Right cardiac atrium (tissue), 5 donors: ENCODE measurements around the gene CTSD. TPM values are rescaled to one million over a fixed set of nuclear protein-coding genes. Genes with fewer than 3 reads are reported as not detected.

Source experiments
- ATAC-seq, 2 donors: fragments of 200-7000 bp; cut with Tn5 transposase; one replicate each; pipeline versions ENCODE4 v1.8.0 to v1.9.1; 2020; ENCODE audit warnings: moderate library complexity in 2 of 2, mild to moderate bottlenecking in 1 of 2
- DNase-seq, 3 donors: peaks; one replicate each; pipeline ENCODE4 v3.0.0-alpha.2; 2020
- H3K27ac ChIP-seq: one replicate; pipeline ENCODE4 v1.5.1; 2013; ENCODE audit warnings: mild to moderate bottlenecking, low read length, control low read depth, moderate library complexity
- H3K27me3 ChIP-seq: one replicate; pipeline ENCODE4 v1.6.1; 2013; ENCODE audit not compliant: control insufficient read depth, insufficient read depth
- H3K4me1 ChIP-seq: one replicate; pipeline ENCODE4 v1.6.1; 2013; ENCODE audit warnings: low read length; ENCODE audit not compliant: control insufficient read depth, insufficient read depth
- H3K4me3 ChIP-seq: one replicate; pipeline ENCODE4 v1.5.1; 2013; ENCODE audit warnings: low read length, control low read depth
- H3K9me3 ChIP-seq: one replicate; pipeline ENCODE4 v1.6.1; 2013; ENCODE audit warnings: low read length; ENCODE audit not compliant: control insufficient read depth
- WGBS: extraction: QIAGEN DNeasy Blood & Tissue Kit; methylation state at CpG from one replicate; pipeline ENCODE4 v1.1.7; 2013; 5-methylcytosine and 5-hydroxymethylcytosine counted together
- intact Hi-C, 4 donors: fragments of 100-400 bp; cut with DNase I; formaldehyde crosslinking; loops; one replicate each; pipeline versions ENCODE4 v1.11.0 to v1.14.0; 2022 to 2023
- polyA plus RNA-seq: library from polyadenylated mRNA; stranded (reverse); fragments of 200-250 nt; gene quantifications from one replicate; pipeline ENCODE4 v1.2.3, GENCODE V29; 2013
- total RNA-seq, 4 donors: library from RNA; stranded (reverse); fragmentation: NEBNext Ultra II Directional; extraction: Animal tissue kit (Norgen Biotek cat#: 25700); gene quantifications; one replicate each; pipeline ENCODE4 v1.2.1, GENCODE V29; 2021
- donor health status: healthy with polysubstance abuse.
- donor health status: DM: no; HTN: yes; CAD: no.
- donor health status: DM: no; HTN: no; CAD: no.
- donor health status: DM: no; HTN: yes; CAD: no; lungs with severe emphysema.
- donor health status: DM: yes; HTN: yes; CAD: no.

CTSD gene
- total and polyA plus RNA-seq, 5 donors, result 674 to 748 (median 703) TPM

GRCh38 chr11:1782031-1782590 is 18.4 kb upstream of the CTSD start:
- Histone ChIP-seq H3K4me1 (no peaks in the 10 kb centered on the region), H3K4me3 (no peak overlapping the region), H3K27ac (no peak overlapping the region), H3K27me3 (no peaks in the 10 kb centered on the region), H3K9me3 (no peaks in the 10 kb centered on the region)
- no peak for ATAC-seq
- peak in 1 of 3 donors; percentile 30 for DNase-seq
- 78% methylated on average over 13 of the region's 13 CpGs for WGBS
- intact Hi-C loops, result no loop called here

- no peaks in the 10 kb centered on the region for H3K27me3 ChIP-seq
- H3K27ac ChIP-seq, result no peak overlapping the region
- no peaks in the 10 kb centered on the region for H3K4me1 ChIP-seq
- WGBS, result 77% methylated on average over 9 of the region's 9 CpGs
- no peak for DNase-seq
- no peak for ATAC-seq
- intact Hi-C loops, result no loop called here
- H3K4me3 ChIP-seq, result no peak overlapping the region
- H3K9me3 ChIP-seq, result no peaks in the 10 kb centered on the region
Observed at GRCh38 chr11:1781593-1781975, 17.9 kb upstream of the CTSD start.

GRCh38 chr11:1780700-1781592 is 17.2 kb upstream of the CTSD start:
- peak in 1 of 2 donors; percentile 25 for ATAC-seq
- Histone ChIP-seq H3K9me3 (no peaks in the 10 kb centered on the region), H3K27ac (no peak overlapping the region), H3K4me1 (no peaks in the 10 kb centered on the region), H3K27me3 (no peaks in the 10 kb centered on the region), H3K4me3 (no peak overlapping the region)
- intact Hi-C loops, result no loop called here
- peak in 1 of 3 donors; percentile 69 for DNase-seq
- 64% methylated on average over 25 of the region's 25 CpGs for WGBS

GRCh38 chr11:1779806-1780699 is 16.3 kb upstream of the CTSD start:
- WGBS, result 79% methylated on average over 34 of the region's 34 CpGs
- Histone ChIP-seq H3K4me3 (no peak overlapping the region), H3K27me3 (no peaks in the 10 kb centered on the region), H3K27ac (no peak overlapping the region), H3K9me3 (no peaks in the 10 kb centered on the region), H3K4me1 (no peaks in the 10 kb centered on the region)
- ATAC-seq, result no peak
- intact Hi-C loops, result no loop called here
- DNase-seq, result peak in 1 of 3 donors; percentile 18

GRCh38 chr11:1779034-1779805 is 15.5 kb upstream of the CTSD start:
- WGBS, result 84% methylated on average over 17 of the region's 17 CpGs

GRCh38 chr11:1778141-1778911 is 14.6 kb upstream of the CTSD start:
- intact Hi-C loops, result no loop called here
- Histone ChIP-seq H3K4me3 (no peak overlapping the region), H3K27me3 (no peaks in the 10 kb centered on the region), H3K4me1 (no peaks in the 10 kb centered on the region), H3K27ac (no peak overlapping the region), H3K9me3 (no peaks in the 10 kb centered on the region)
- ATAC-seq (no peak), DNase-seq (no peak)
- WGBS, result 74% methylated on average over 14 of the region's 14 CpGs

More at GRCh38 chr11:1779034-1779805, 15.5 kb upstream of the CTSD start:
- Histone ChIP-seq H3K4me1 (no peaks in the 10 kb centered on the region), H3K27me3 (no peaks in the 10 kb centered on the region), H3K27ac (no peak overlapping the region), H3K4me3 (no peak overlapping the region), H3K9me3 (no peaks in the 10 kb centered on the region)
- DNase-seq (no peak), ATAC-seq (no peak)
- intact Hi-C loops, result no loop called here

GRCh38 chr11:1777737-1778136 is 14.0 kb upstream of the CTSD start:
- H3K4me3 ChIP-seq, result no peak overlapping the region
- H3K9me3 ChIP-seq, result no peaks in the 10 kb centered on the region
- peak in 1 of 3 donors; percentile 55 for DNase-seq
- intact Hi-C loops, result no loop called here
- H3K27ac ChIP-seq, result no peak overlapping the region
- no peaks in the 10 kb centered on the region for H3K4me1 ChIP-seq
- ATAC-seq, result no peak
- 70% methylated on average over 2 of the region's 2 CpGs for WGBS
- no peaks in the 10 kb centered on the region for H3K27me3 ChIP-seq

- WGBS, result 85% methylated on average over 5 of the region's 5 CpGs
- no peak for DNase-seq
- intact Hi-C loops, result no loop called here
- Histone ChIP-seq H3K9me3 (no peaks in the 10 kb centered on the region), H3K27ac (no peak overlapping the region), H3K4me3 (no peak overlapping the region), H3K4me1 (no peaks in the 10 kb centered on the region), H3K27me3 (no peaks in the 10 kb centered on the region)
- ATAC-seq, result no peak
Observed at GRCh38 chr11:1776944-1777715, 13.4 kb upstream of the CTSD start.

- DNase-seq (no peak), ATAC-seq (no peak)
- H3K27me3 ChIP-seq, result no peaks in the 10 kb centered on the region
- 89% methylated on average over 11 of the region's 11 CpGs for WGBS
- H3K4me1 ChIP-seq, result no peaks in the 10 kb centered on the region
- intact Hi-C loops, result no loop called here
- no peaks in the 10 kb centered on the region for H3K9me3 ChIP-seq
- no peak overlapping the region for H3K27ac ChIP-seq
- no peak overlapping the region for H3K4me3 ChIP-seq
Observed at GRCh38 chr11:1776331-1776851, 12.7 kb upstream of the CTSD start.
